Esophagus squamous epithelium (tissue), 5 donors: Measurements from ENCODE around the gene C1QTNF6. TPM values are rescaled to one million over a fixed set of nuclear protein-coding genes. Genes with fewer than 3 reads are reported as not detected.
"Not testable (repeated sequence)": the region's sequence is repeated elsewhere in the genome, so short reads cannot be mapped to it uniquely, and the experiment has no call there.

Experiments used
- DNase-seq: peaks from one replicate; lab custom pipeline; 2025; lab: John Stamatoyannopoulos, UW
- H3K27ac ChIP-seq, 4 donors: fragments of 200-600 bp; sonication (generic); one replicate each; pipeline ENCODE4 v1.5.1; 2016 to 2019; ENCODE audit warnings: mild to moderate bottlenecking in 1 of 4
- H3K27me3 ChIP-seq, 4 donors: fragments of 200-600 bp; sonication (generic); 1 replicate in 3 of 4; 2 replicates in 1 of 4; pipeline versions ENCODE4 v1.5.1 to v1.6.0; 2017 to 2021; ENCODE audit warnings: antibody characterized with exemption in 1 of 4
- H3K36me3 ChIP-seq, 3 donors: fragments of 200-600 bp; sonication (generic); one replicate each; pipeline ENCODE4 v1.5.1; 2016 to 2019
- H3K4me1 ChIP-seq, 3 donors: fragments of 200-600 bp; sonication (generic); one replicate each; pipeline ENCODE4 v1.5.1; 2017 to 2019
- H3K4me3 ChIP-seq, 4 donors: fragments of 200-600 bp; sonication (generic); 1 replicate in 3 of 4; 2 replicates in 1 of 4; pipeline ENCODE4 v1.5.1; 2016 to 2019; ENCODE audit warnings: mild to moderate bottlenecking in 2 of 4, moderate library complexity in 1 of 4
- H3K9me3 ChIP-seq, 3 donors: fragments of 200-600 bp; sonication (generic); one replicate each; pipeline ENCODE4 v1.5.1; 2016 to 2019
- POLR2A ChIP-seq, 4 donors: fragments of 450-650 bp; IDR thresholded peaks; one replicate each; pipeline ENCODE4 v1.6.1; 2017; ENCODE audit warnings: antibody characterized with exemption in 4 of 4, mild to moderate bottlenecking in 4 of 4, moderate library complexity in 3 of 4
- WGBS, 2 donors: methylation state at CpG; one replicate each; pipeline ENCODE4 v1.1.5; 2018; 5-methylcytosine and 5-hydroxymethylcytosine counted together
- intact Hi-C: fragments of 100-400 bp; cut with DNase I; formaldehyde crosslinking; loops from one replicate; pipeline ENCODE4 v1.15.0; 2022
- total RNA-seq, 4 donors: library from RNA; depleted of rRNA; stranded (reverse); fragments of >200 nt; gene quantifications; one replicate each; pipeline ENCODE4 v1.1.0, GENCODE V29; 2016
- TF ChIP-seq, protein P1 (sequence below), 6 experiments: fragments of 450-650 bp in 4 of 6; fragments of 200-600 bp in 2 of 6; sonication (generic) in 2 of 6; IDR thresholded peaks; one replicate each; pipeline ENCODE4 v1.5.1; 2016 to 2019; ENCODE audit warnings: antibody characterized with exemption in 6 of 6, mild to moderate bottlenecking in 4 of 6, moderate library complexity in 4 of 6
- donor health status: DM: yes; HTN: yes; CAD: no.

C1QTNF6 gene
- total RNA-seq, 4 donors from 2014 or later: 1.1 to 1.7 (median 1.4) TPM

DNA sequence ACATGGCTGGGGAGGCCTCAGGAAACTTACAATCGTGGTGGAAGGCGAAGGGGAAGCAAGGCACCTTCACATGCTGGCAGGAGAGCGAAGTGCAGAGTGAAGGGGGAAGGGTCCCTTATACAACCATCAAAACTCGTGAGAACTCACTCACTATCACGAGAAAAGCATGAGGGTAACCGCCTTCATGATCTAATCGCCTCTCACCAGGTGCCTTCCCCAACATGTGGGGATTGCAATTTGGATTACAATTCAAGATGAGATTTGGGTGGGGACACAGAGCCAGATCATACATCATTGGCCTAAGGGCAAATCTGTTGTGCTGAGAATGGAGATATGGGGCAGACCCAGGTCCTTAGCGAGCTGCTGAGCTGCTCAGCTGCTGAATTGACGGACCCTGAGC lies 13.1 kb downstream of the C1QTNF6 start:
- intact Hi-C loops: no loop called here
- peaks cover 35 to 60% (median 35%) of the 10 kb centered on the region in 3 donors for H3K4me1 ChIP-seq
- WGBS, 2 donors: 82 to 91% methylated on average over 8 to 9 of the region's 9 CpGs

DNA sequence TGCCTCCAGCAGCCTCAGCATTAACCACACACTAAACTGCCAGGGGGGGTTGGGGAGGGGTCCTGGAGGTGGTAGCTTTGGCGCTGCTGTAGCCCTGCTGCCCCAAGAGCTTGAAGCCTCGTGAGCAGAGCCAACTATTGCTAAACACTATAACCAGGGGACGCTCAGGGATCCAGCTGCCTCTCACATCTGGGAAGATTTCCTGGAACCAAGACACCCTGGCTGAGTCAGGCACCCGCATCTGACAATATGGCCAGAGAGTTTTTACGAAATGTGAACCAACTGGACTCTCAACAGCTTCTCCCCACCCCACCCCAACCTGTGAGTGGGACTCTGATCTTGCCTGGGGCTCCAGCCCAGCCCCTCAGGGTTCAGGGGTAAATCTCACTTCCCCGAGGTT lies 14.3 kb downstream of the C1QTNF6 start:
- peaks cover 28 to 48% (median 31%) of the 10 kb centered on the region in 3 donors for H3K4me1 ChIP-seq
- WGBS, 2 donors: 62 to 72% methylated on average over 2 to 6 of the region's 6 CpGs
- no peak overlapping the region for H3K27ac ChIP-seq
- H3K36me3 ChIP-seq: no peaks in the 10 kb centered on the region
- H3K9me3 ChIP-seq: no peaks in the 10 kb centered on the region
- TF ChIP-seq, protein P1, sequence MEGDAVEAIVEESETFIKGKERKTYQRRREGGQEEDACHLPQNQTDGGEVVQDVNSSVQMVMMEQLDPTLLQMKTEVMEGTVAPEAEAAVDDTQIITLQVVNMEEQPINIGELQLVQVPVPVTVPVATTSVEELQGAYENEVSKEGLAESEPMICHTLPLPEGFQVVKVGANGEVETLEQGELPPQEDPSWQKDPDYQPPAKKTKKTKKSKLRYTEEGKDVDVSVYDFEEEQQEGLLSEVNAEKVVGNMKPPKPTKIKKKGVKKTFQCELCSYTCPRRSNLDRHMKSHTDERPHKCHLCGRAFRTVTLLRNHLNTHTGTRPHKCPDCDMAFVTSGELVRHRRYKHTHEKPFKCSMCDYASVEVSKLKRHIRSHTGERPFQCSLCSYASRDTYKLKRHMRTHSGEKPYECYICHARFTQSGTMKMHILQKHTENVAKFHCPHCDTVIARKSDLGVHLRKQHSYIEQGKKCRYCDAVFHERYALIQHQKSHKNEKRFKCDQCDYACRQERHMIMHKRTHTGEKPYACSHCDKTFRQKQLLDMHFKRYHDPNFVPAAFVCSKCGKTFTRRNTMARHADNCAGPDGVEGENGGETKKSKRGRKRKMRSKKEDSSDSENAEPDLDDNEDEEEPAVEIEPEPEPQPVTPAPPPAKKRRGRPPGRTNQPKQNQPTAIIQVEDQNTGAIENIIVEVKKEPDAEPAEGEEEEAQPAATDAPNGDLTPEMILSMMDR (IDR thresholded peaks at IDR 0.05): no peak
- no peak for TF ChIP-seq POLR2A (IDR thresholded peaks at IDR 0.05)
- no peak overlapping the region for H3K4me3 ChIP-seq
- intact Hi-C loops: no loop called here
- no peak for DNase-seq
- H3K27me3 ChIP-seq: peaks cover 0 to 45% (median 0%) of the 10 kb centered on the region in 4 donors

More for the DNA sequence above, 13.1 kb downstream of the C1QTNF6 start:
- DNase-seq: no peak
- Histone ChIP-seq H3K36me3 (no peaks in the 10 kb centered on the region), H3K9me3 (no peaks in the 10 kb centered on the region), H3K4me3 (no peak overlapping the region), H3K27ac (no peak overlapping the region), H3K27me3 (peaks cover 0 to 39% (median 0%) of the 10 kb centered on the region in 4 donors)
- TF ChIP-seq POLR2A (IDR thresholded peaks at IDR 0.05): no peak
- TF ChIP-seq, protein P1 (IDR thresholded peaks at IDR 0.05): no peak

DNA sequence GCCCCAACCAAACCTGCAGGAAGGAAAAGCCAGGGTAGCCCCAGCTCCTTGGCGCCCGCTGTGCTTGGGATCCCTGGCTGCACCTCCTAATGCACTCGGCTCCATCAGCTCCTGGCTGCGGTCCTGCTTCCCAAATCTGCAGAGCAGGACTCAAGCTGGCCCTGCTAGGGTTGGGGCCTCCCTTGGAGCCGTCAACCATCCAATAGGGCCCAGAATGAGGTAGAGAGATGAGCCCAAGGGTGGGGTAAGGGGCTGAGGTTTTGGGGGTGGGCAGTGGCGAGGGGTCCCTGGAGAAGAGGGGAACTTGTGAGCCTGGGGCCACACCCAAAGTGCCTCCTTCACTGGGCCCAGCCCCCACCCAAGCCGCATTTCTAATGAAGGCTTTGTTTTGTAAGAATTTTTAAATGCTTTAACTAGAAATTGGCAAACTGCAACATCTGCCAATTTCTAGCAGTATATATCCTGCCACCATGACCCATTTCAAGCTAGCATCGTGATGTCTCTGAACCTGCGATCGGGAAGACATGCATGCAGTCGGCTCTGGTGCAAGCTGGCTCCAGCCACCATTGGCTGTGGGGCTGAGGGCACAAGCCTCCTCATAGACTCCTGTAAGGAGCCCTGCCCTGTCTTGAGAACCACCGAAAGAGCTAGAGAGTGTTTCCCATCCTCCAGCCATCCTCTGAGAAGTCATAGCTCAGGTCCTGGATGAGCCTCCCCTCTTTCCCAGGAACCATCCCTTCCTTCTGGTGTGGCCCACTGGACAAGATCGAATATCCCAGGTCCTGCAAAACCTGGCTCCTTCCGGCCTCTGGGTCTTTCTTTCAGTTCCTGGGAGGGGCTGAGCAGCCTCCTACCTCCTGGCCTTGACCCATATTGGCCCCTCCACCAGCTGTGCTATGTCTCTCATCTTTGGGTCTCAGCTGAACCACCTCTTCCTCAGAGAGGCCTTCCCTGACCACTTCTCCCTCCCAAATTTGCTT lies 15.5 kb downstream of the C1QTNF6 start:
- Histone ChIP-seq H3K4me3 (no peak overlapping the region), H3K27ac (no peak overlapping the region), H3K4me1 (peaks cover 19 to 48% (median 30%) of the 10 kb centered on the region in 3 donors), H3K27me3 (peaks cover 0 to 43% (median 0%) of the 10 kb centered on the region in 4 donors), H3K9me3 (no peaks in the 10 kb centered on the region), H3K36me3 (no peaks in the 10 kb centered on the region)
- DNase-seq: no peak
- TF ChIP-seq, protein P1 (IDR thresholded peaks at IDR 0.05): no peak
- TF ChIP-seq POLR2A (IDR thresholded peaks at IDR 0.05): no peak
- intact Hi-C loops: no loop called here
- 88 to 89% methylated on average over 12 to 13 of the region's 14 CpGs for WGBS, 2 donors

DNA sequence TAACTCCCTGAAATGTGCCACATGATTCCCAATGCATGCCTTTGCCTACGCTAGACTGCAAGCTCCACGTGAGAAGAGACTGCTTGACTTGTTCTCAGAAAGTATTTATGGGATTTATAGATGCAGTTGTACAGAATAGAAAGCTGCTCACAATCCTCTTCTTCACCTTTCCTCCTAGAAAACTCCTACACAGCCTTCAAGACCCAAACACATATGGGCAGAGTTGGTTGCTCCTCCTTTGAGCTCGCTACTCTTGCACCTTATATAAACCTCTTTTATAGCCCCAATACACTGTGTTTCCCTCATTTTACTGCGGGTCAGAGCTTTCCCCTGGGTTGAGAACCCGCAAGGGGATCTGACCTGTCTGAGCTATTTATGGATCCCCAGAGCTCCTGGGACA lies 16.4 kb downstream of the C1QTNF6 start:
- Histone ChIP-seq H3K36me3 (no peaks in the 10 kb centered on the region), H3K27ac (no peak overlapping the region), H3K4me1 (peaks cover 18 to 48% (median 33%) of the 10 kb centered on the region in 3 donors), H3K27me3 (peaks cover 0 to 34% (median 0%) of the 10 kb centered on the region in 4 donors), H3K4me3 (no peak overlapping the region), H3K9me3 (no peaks in the 10 kb centered on the region)
- no peak for TF ChIP-seq POLR2A (IDR thresholded peaks at IDR 0.05)
- TF ChIP-seq, protein P1 (IDR thresholded peaks at IDR 0.05): no peak
- intact Hi-C loops: no loop called here
- no peak for DNase-seq
- WGBS, 2 donors: 71 to 86% methylated on average over 5 of the region's 5 CpGs

DNA sequence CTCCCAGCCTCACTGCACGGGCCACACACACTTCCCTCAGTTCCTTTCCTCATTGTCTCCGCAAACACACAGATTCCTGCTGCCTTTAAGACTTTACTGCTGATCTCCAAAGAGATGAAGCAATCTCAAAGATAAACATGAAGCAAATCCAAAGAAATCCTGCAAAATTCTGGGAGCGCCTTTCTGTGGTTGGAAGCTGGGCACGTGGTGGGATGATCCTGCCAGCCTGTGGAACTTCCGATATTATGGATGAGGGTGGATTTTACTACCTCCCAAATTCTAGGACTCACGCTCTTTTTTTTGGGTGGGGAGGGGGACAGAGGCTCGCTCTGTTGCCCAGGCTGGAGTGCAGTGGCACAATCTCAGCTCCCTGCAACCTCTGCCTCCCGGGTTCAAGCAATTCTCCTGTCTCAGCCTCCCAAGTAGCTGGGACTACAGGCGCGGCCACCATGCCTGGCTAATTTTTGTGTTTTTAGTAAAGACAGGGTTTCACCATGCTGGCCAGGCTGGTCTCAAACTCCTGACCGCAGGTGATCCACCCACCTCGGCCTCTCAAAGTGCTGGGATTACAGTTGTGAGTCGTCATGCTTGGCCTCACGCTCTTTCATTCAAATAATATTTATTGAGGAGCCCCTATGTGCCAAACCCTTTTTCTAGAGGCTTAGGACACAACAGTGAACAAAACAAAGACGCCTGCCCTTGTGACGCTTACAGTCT lies 17.2 kb downstream of the C1QTNF6 start:
- intact Hi-C loops, H3K9me3 ChIP-seq, H3K4me3 ChIP-seq, H3K36me3 ChIP-seq, DNase-seq: not testable (repeated sequence)
- Histone ChIP-seq H3K4me1 (peaks cover 11 to 44% (median 27%) of the 10 kb centered on the region in 3 donors), H3K27ac (peak overlapping the region in 2 of 4 donors; percentile 6 to 65), H3K27me3 (peaks cover 0 to 26% (median 0%) of the 10 kb centered on the region in 4 donors)
- WGBS, 2 donors: 86 to 88% methylated on average over 12 to 14 of the region's 16 CpGs
